ENCODE results near the gene CAMSAP3.

Gene CAMSAP3

DNA sequence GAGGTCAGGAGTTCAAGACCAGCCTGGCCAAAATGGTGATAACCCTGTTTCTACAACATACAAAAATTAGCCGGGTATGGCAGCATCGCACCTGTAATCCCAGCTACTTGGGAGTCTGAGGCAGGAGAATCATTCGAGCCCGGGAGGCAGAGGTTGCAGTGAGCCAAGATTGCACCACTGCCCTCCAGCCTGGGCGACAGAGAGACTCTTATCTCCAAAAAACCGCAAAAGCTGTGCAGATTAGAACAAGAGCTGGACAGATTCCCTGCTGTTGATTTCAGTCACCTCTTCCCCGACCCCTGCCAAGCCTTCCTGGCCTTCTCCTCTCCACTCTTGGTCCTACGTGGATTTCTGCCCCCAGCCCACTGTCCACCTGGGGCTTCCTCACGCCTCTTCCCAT is 8.3 kb downstream of the CAMSAP3 start:
- TF ChIP-seq, protein P1, sequence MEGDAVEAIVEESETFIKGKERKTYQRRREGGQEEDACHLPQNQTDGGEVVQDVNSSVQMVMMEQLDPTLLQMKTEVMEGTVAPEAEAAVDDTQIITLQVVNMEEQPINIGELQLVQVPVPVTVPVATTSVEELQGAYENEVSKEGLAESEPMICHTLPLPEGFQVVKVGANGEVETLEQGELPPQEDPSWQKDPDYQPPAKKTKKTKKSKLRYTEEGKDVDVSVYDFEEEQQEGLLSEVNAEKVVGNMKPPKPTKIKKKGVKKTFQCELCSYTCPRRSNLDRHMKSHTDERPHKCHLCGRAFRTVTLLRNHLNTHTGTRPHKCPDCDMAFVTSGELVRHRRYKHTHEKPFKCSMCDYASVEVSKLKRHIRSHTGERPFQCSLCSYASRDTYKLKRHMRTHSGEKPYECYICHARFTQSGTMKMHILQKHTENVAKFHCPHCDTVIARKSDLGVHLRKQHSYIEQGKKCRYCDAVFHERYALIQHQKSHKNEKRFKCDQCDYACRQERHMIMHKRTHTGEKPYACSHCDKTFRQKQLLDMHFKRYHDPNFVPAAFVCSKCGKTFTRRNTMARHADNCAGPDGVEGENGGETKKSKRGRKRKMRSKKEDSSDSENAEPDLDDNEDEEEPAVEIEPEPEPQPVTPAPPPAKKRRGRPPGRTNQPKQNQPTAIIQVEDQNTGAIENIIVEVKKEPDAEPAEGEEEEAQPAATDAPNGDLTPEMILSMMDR (IDR thresholded peaks at IDR 0.05; ENCODE audit: low read depth, low read length, missing control alignments), result no peak
- H3K4me3 ChIP-seq (replicated peaks; ENCODE audit: low read depth, low read length), result no peak overlapping the region
- no peak for DNase-seq (ENCODE audit: extremely low read depth, low read depth)

DNA sequence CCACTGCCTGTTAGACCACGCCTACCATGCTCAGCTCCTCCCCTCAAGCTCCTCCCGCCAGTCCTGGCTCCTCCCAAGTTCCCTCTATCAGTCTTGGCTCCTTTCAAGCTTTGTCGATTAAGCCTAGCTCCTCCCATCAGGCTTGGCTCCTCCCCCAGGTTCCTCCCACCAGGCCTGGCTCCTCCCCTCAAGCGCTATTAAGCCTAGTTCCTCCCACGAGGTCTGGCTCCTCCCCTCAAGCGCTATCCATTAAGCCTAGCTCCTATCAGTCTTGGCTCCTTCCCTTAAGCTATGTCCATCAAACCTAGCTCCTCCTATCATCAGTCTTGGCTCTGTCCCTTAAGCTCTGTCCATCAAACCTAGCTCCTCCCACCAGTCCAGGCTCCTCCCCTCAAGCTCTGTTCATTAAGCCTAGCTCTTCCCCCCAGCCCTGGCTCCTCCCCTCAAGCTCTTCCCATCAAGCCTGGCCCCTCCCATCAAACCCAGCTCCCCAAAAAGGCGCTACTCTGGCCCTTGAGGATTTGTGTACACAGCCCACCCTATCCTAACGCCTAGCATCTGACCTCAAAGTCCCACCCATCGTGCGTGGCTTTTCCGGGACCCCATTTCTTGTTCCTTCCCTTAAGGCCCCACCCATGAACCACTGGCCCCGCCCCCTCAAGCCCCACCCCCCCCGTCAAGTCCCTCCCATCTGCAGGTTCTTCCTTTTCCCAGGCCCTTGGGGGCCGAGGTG is 10.0 kb downstream of the CAMSAP3 start:
- H3K4me3 ChIP-seq (replicated peaks; ENCODE audit: low read depth, low read length), result no peak overlapping the region
- DNase-seq (ENCODE audit: extremely low read depth, low read depth), result no peak
- TF ChIP-seq, protein P1 (IDR thresholded peaks at IDR 0.05; ENCODE audit: low read depth, low read length, missing control alignments), result no peak

DNA sequence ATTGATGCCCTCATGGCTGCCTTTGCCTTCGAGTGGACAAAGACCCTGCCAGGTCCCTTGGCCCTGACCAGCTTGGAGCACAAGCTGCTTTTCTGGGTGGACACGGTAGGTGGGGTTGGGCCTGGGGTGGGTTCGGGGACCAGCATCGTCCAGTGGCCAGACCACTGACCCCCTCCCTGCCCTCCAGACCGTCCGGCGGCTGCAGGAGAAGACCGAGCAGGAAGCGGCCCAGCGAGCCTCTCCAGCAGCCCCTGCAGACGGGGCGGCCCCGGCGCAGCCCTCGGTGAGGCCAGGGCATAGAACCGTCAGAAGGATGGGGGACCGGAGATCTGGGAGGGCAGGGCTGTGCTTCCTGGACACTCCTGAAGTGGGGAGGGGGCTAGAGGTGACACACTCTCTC is 10.6 kb downstream of the CAMSAP3 start:
- no peak overlapping the region for H3K4me3 ChIP-seq (replicated peaks; ENCODE audit: low read depth, low read length)
- no peak for DNase-seq (ENCODE audit: extremely low read depth, low read depth)
- TF ChIP-seq, protein P1 (IDR thresholded peaks at IDR 0.05; ENCODE audit: low read depth, low read length, missing control alignments), result no peak

DNA sequence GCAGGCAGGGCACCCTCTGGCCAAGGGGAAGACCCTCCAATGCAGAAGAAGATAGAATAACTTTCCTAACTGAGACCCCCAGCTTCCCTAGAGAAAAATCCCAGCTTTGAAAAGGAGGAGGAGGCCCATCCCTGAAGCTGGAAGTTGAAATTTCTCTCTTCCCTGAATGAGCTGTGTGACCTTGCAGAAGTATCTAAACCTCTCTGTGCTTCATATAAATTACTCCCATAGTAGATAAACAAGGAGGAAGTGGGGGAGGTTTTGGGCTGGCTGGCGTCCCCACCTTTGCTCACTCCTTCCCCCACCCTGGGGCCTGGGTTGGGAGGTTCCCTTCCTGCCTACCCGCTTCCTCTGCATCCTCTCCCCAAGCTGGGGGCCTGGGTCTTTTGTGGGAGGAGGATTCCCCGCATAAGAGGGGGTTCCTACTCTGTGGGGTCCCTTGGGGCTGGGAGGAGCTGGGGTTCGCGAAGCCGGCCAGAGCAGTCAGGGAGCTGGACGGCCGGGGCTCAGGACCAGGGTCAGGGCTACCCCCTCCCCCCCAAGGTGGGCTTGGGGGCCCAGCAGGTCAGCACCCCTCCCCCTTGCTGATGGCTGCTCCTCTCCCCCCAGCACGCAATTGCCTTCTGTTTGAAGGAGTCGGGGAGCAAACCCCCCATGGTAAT is 11.7 kb downstream of the CAMSAP3 start:
- TF ChIP-seq, protein P1 (IDR thresholded peaks at IDR 0.05; ENCODE audit: low read depth, low read length, missing control alignments), result no peak
- DNase-seq (ENCODE audit: extremely low read depth, low read depth), result no peak

DNA sequence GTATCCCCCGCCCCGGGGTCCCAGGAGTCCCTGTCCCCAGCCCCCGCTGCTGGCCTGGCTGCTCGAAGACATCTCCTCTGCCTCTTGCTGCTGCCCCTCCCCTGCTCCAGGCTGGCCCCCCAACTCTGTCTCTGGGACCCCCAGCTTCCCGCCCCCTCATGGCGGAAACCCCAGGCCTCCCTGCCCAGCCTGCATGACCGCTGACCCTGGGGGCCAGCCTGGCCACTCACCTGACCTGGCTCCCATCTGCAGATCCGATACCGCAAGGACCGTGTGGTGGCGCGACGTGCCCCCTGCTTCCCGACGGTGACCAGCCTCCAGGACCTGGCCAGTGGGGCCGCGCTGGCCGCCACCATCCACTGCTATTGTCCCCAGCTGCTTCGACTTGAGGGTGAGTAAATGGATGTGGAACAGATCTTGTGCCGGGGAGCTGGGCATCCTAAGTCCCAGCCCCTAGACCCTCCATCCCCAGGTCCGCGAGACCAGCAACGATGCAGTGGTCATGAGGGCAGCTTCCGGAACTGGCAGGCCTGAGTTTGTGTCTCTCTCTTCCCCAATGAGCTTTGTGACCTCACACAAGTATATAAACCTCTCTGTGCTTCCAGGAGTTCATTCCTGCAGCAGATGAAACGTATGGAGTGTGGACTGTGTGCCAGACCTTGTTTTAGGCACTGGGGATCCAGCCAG is 12.4 kb downstream of the CAMSAP3 start:
- H3K4me3 ChIP-seq (replicated peaks; ENCODE audit: low read depth, low read length), result no peak overlapping the region
- TF ChIP-seq, protein P1 (IDR thresholded peaks at IDR 0.05; ENCODE audit: low read depth, low read length, missing control alignments), result no peak
- DNase-seq (ENCODE audit: extremely low read depth, low read depth), result no peak

More for the DNA sequence above, 11.7 kb downstream of the CAMSAP3 start:
- no peak overlapping the region for H3K4me3 ChIP-seq (replicated peaks; ENCODE audit: low read depth, low read length)

DNA sequence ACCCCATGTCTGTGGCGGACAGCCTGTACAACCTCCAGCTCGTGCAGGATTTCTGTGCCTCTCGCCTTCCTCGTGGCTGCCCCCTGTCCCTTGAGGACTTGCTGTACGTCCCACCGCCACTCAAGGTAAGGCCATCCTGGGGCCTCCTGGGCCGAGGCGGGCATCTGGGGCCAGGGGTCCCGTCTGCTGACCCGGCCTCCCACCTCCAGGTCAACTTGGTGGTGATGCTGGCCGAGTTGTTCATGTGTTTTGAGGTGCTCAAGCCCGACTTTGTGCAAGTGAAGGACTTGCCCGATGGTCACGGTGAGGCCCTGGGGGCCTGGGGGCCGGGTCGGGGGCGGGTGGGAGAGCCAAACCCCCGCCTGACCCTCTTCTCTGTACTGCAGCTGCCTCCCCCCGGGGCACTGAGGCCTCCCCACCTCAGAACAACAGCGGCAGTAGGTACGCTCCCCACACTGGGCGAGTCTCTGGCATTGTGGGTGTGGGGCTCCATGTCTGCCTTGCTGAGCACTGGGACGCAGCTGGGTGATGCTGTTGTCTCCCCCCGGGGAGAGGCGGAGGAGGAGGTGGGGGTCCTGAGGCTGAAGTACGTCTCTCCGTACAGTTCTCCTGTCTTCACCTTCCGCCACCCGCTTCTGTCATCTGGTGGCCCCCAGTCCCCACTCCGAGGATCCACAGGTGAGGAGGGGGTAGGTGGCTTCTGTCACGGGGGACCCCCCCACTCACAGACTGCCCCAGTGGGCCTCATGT is 15.0 kb downstream of the CAMSAP3 start:
- H3K4me3 ChIP-seq (replicated peaks; ENCODE audit: low read depth, low read length), result no peak overlapping the region
- TF ChIP-seq, protein P1 (IDR thresholded peaks at IDR 0.05; ENCODE audit: low read depth, low read length, missing control alignments), result no peak
- DNase-seq (ENCODE audit: extremely low read depth, low read depth), result no peak

All from HFF-Myc (cell line).